ENCODE measurements around the gene TMEM181.
"Not testable (repeated sequence)": the region's sequence is repeated elsewhere in the genome, so short reads cannot be mapped to it uniquely, and the experiment has no call there.

The TMEM181 gene

DNA sequence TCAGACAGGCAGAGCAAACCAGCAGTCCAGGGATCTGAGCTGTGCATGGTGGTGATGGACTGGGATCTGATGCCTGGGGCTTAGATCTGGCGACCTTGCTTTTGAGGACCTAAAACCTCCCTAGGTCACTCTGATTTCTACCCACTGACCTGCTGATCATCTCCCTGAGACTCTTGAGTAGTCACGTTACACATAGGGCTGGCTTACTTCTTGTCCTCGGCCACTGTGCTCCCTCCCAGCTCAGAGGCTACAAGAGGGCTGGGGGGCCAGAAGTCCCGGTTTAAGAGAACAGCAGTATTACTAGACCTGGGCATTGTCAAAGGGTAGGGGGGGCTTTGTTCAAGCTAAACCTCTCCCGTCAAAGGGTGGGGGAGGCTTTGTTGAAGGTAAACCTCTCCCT, 79.2 kb downstream of the TMEM181 start:
- no peak for DNase-seq (ENCODE audit: low spot score)

DNA sequence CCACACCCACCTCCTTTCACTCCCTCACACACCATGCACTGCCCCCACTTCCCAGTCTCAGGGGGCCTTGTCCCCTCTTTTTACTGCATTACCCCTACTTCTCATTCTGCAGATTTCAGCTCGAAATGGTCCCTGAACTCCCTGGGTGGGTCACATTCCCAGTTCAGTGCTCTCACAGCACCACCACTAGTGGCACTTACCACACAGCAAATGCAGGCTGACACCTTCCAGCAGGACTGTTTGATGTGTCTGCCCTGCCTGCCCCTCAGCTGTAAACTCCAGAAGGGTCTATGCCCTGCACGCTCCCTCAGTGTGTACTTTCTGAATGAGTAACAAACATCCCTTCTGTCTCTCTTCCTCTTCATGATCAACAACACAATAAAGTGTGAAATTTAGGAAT, 80.6 kb downstream of the TMEM181 start:
- no peak for DNase-seq (ENCODE audit: low spot score)

GRCh38 chr6:158642097-158642601, 82.3 kb downstream of the TMEM181 start:
- no peak for DNase-seq (ENCODE audit: low spot score)

- no peak for DNase-seq (ENCODE audit: low spot score)
Measured at GRCh38 chr6:158643836-158644230, 83.9 kb downstream of the TMEM181 start.

- peak; percentile 99 for DNase-seq (ENCODE audit: low spot score)
Measured at GRCh38 chr6:158644231-158645063, 84.6 kb downstream of the TMEM181 start, which contains the start of gene DYNLT1. Gene DYNLT1, minus strand, starts transcription at chr6:158644743. Its CDS starts 35 bp downstream, at chr6:158644708.

GRCh38 chr6:158645064-158646022, 85.5 kb downstream of the TMEM181 start:
- no peak for DNase-seq (ENCODE audit: low spot score)

DNA sequence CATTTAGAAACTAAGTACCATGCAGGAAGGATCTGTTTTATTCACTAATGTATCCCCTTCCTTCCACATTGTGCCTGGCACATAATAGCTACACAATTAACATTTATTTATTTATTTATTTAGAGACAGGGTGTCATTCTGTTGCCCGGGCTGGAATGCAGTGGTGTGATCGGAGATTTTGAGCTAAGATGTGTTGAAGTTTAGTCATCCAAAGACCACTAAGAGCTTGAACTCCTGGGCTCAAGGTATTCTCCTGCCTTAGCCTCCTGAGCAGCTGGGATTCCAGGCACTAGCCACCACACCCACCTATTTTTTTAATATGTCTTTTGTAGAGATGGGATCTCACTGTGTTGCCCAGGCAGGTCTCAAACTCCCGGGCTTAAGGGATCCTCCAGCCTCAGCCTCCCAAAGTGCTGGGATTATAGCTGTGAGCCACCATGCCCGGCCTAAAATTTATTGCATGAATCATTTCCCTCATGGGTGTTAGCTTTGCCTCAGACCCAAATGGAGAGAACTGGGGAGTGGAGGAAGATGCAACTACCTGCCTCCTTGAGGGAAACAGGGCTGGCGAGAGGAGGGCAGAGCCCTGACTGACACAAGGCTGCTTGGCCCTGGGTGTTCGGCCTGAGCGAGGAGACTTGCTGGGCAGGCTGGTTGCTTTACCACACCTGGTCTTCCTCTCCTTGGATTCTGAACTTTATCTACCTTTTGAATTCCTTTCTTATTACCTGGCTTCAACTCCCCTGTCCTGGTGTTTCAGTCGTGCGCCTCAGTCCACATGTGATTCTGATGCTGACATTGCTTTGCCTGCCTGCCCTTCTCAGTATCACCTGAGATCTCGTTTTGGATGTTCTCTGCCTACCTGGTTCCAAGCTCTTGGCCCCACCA, 86.4 kb downstream of the TMEM181 start:
- no peak for DNase-seq (ENCODE audit: low spot score)

GRCh38 chr6:158647501-158647900, 87.6 kb downstream of the TMEM181 start:
- no peak for DNase-seq (ENCODE audit: low spot score)

DNA sequence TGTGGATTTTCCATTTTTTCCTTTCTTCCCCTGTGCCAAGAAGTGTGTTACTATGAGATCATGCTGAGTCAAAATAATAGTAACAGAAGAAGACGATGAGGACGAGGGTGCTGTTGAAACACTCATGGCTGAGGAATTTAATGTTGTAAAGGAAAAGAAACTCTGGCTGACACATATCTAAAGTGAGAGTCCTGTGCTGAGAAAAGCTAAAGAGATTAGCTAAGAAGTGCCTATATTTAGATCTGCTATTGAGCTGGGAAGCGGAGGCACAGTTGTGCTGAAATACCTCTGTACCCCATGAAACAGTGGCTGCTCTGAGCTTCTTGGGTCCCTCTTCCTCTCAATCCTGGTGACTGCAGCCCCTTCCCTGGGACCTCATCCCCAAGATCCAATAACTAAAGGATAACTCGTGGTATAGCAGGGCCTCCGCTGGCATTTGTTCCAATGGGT, 88.8 kb downstream of the TMEM181 start:
- DNase-seq (ENCODE audit: low spot score): peak; percentile 77

- peak; percentile 47 for DNase-seq (ENCODE audit: low spot score)
Measured at GRCh38 chr6:158649289-158650143, 89.6 kb downstream of the TMEM181 start, which contains the start of gene SYTL3. Gene SYTL3, plus strand, starts transcription at chr6:158650054. Its CDS starts 13,215 bp downstream, at chr6:158663269.

GRCh38 chr6:158651981-158652737, 92.3 kb downstream of the TMEM181 start:
- not testable (repeated sequence) for DNase-seq (ENCODE audit: low spot score)

- DNase-seq (ENCODE audit: low spot score): no peak
Measured at GRCh38 chr6:158653577-158654354, 93.9 kb downstream of the TMEM181 start.

GRCh38 chr6:158654498-158654897, 94.6 kb downstream of the TMEM181 start:
- DNase-seq (ENCODE audit: low spot score): peak; percentile 81

- peak; percentile 72 for DNase-seq (ENCODE audit: low spot score)
Measured at GRCh38 chr6:158654960-158655489, 95.1 kb downstream of the TMEM181 start.

- DNase-seq (ENCODE audit: low spot score): no peak
Measured at GRCh38 chr6:158655569-158656450, 95.9 kb downstream of the TMEM181 start.

- not testable (repeated sequence) for DNase-seq (ENCODE audit: low spot score)
Measured at GRCh38 chr6:158656986-158657385, 97.1 kb downstream of the TMEM181 start.

DNA sequence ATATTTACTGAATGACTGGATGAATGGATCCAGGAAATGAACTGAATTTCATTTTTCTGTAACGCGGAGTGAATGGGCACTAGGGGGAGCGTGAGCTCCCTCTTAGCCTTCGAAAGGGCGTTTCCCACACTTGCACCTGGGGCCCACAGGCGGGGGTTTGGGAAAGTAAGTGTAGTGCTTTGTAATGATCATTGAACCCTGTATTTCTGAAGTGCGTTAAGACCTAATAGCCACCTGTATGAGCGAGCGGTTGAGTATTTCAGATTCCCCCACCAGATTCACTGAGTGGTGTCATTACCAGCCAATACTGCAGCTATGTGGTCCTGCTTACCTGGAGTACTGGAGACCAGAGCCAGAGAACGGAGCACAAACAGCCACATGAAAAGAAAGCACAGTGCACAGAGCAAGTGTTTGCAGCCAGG, 100.5 kb downstream of the TMEM181 start:
- DNase-seq (ENCODE audit: low spot score): peak; percentile 39
